ENCODE data around the gene RCAN2.
"Not testable (repeated sequence)": the region's sequence is repeated elsewhere in the genome, so short reads cannot be mapped to it uniquely, and the experiment has no call there.

RCAN2 gene

GRCh38 chr6:46381579-46381978 lies 109.7 kb downstream of the RCAN2 start:
- no peak for DNase-seq

DNA sequence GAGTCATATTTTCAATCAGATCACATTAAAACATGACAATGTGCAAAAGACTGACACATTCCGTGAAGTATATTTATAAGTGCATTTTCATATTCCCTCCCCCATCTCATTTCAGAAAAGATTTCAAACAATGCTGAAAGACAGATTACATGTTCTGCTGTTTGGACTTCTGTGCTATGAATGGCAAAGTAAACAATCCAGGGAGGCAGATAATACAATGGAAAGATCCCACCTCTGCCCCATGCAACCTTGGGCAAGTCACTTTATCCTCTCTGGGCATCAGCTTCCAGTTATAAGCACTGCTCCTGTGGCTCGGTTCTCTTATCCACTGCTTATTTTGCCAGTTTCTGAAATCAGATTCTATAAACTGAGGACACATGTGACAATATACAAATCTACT lies 110.2 kb downstream of the RCAN2 start:
- no peak for DNase-seq

DNA sequence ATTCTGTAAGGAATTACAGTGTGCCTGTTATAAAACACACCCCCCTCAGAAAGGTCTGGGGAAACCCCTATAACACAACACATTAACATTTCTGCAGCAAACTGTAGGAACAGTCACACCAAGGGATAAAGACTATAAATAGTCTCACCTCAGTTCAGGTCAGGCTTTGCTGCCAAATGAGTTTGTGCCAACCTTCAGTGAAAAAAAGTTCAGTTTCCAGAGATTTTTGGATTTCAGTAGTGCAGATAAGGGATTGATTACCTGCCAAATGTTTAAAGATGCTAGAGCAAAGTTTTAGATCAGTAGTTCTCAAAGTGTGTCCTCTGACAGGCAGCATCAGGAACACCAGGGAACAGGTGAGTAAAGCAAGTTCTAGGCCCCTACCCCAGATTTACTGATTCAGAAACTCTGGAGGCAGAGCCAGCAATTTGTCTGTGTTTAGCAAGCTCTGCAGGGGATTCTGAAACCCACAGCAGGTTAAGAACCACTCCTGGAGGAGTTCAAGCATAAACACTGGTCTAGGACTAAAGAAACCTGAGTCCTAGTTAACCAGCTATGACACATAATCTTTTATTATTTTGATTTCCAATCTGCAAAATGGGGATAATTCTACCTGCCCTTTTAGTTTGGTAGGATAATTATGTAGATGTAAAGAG lies 111.0 kb downstream of the RCAN2 start:
- DNase-seq: no peak

GRCh38 chr6:46378882-46379416 lies 112.3 kb downstream of the RCAN2 start:
- DNase-seq: no peak

DNA sequence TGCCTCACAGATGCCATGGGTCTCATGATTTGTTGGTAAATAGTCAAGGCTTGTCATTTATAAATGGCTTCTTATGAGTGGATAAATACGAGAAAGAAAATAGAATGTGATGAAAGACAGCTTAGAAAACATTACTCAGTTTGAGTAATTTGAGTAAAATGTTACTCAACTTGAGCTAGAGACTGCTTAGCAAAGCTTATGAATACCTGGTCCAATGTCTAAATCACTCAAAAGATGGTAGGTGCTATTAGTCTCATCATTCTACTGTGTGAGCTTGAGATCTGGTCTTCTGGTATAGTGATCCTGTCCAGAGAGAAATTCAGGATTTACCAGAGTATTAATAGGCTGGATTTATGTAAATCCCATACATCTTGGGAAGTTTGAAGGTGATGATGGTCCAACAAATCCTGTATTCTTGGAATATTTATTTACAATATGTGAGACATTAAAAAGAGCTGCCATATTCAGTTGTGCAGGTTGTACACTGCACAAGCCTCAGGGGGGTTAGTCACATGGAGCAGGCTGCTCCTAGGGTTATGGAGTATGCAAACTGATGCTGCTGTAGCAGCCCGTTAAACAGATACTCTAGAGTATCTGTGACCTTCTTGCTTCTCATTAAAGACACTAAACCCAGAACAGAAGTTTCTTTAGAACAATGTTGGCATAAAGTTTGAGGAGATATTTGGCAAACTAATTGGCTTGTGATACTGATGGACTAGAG lies 112.9 kb downstream of the RCAN2 start:
- DNase-seq: no peak

GRCh38 chr6:46377209-46377608 lies 114.0 kb downstream of the RCAN2 start:
- DNase-seq: no peak

DNA sequence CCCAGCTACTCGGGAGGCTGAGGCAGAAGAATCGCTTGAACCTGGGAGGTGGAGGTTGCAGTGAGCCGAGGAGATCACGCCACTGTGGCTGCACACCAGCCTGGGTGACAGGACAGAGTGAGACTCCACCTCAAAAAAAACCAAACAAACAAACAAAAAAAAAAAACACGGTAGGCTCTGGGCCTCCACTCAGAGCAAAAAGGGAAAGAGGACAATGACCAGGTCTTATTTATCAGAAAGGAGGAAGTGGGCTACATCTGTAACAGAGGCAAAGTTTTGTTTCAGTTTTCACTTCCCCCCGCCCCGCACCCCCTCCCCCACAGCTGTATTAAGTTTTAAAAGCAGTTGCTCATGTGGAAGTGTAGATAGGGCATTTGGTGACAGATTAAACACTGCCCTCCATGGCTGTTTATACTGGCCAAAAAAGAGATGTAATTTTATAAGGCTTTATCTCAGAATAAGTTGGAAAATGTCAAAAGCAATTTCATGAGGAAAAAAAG lies 114.6 kb downstream of the RCAN2 start:
- DNase-seq: no peak

GRCh38 chr6:46370622-46371021 lies 120.6 kb downstream of the RCAN2 start:
- no peak for DNase-seq

DNA sequence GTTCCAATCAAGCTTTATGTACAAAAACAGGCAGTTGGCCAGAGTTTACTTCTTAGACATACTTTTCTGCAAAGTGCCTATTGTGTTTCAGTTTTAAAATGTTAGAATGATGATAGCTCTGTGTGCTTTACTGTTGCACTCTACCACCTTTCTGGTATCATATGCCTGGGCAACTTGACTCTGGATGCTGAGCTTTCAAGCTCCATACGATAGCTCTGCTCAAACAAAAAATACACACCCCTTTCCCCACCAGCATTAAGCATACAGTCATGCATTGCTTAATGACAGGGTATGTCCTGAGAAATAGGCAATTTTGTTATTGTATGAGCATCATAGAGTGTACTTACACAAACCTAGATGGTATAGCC lies 123.1 kb downstream of the RCAN2 start:
- no peak for DNase-seq

DNA sequence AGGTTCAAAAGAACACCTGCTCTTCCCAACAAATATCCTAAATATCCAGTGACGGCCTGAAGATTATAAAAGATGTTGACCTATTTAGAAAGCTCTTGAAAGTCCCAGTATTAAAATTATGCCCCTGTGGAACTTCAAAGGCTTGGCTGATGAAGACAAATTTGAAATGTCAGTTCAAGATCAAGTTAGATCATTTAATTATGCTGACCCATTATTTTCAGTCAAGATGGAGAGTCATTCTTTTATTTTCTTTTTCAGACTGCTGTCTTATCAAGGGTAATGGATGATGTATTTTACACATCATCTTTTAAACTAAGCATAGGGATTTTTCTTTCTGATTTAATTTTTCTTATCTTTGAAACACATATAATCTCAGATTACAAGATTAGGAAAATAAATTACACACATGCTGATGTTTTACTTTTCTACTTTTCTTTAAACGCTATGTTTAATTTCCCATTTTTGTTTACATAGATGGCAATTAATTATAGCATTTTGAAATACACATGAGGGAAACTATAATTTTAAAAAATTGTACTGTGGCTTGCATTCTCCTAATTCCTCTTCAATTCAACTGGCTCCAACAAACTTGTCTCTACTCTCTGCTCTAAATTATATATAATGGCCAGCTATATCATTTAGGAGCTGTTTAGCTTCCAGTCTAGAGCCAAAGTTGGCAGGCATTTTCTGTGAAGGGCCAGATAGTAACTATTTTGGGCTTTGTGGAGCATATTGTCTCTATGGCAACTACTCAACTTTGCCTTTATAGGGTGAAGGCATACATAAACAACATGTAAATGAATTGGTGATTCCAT lies 123.7 kb downstream of the RCAN2 start:
- DNase-seq: no peak

- DNase-seq: no peak
These were observed 124.9 kb downstream of the RCAN2 start for GRCh38 chr6:46366190-46366900.

DNA sequence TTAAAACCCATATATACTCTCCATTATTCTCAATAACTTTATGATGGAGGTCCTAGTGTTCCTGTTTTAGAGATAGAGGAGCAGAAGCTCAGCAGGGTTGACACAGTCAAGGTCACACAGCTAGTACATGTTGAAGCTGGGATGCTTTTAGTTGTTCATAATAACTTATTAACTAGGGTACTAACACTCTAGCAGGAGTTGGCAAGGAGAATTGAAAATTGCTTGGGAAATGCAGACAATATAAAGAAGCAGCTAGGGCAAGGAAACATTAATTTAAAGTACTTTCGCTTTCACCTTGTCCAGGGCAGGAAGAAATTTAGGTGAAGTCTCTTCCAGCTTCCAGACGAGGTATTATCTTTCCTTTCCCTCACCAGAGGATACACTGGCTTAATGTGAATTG lies 133.7 kb downstream of the RCAN2 start:
- no peak for DNase-seq

GRCh38 chr6:46356543-46356942 lies 134.7 kb downstream of the RCAN2 start:
- no peak for DNase-seq

GRCh38 chr6:46353528-46353927 lies 137.7 kb downstream of the RCAN2 start:
- DNase-seq: no peak

DNA sequence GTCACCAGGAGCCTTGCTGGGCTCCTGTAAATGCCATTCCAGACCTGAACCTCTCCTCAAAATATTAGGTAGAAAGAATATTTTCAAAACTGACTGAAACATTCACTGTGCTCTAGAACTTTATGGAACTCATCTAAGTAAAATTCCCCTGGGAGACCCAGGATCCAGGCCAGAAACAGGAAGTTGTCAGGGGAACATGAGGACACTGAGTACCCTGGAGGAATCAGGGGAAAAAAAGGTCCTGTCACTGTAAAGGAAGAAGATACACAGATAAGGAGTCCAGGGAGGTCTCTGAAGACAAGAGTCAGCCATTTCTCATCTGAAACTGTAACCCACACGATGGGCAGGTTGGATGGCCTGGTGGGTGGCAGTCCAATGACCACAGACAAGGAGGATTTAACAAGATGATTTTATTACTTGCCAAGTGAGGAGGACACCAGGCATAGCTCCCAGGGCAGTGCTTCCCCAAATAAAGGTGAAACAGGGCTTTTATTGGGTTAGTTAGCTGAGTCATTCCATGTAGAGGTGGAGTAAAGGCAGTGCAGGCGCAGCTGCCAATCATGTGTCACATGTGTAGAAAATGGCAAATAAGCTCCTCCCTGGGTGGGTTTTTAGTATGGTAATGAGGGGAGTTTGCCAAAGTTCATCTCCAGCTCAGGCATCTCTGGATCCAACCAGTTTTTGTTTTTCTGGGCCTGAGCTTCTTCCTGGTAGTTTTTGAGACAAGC lies 138.5 kb downstream of the RCAN2 start:
- DNase-seq: no peak

DNA sequence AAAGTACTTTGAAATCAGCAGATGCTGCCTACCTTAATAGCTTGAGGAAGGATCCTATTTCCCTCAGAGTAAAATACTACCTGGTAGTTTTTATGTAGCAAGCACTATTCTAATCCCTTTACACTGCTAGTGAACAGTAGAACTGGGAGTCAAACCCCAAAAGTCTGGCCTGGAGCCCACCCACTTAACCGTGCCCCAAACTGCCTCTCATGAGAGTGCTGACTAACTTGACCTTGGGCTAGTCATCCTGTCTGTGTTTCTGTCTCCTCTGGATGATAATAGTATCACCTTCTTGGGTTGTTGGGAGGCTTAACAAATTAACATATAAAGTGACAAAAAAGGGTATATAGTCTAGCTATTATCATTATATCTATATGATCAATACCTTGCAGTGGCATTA lies 140.5 kb downstream of the RCAN2 start:
- DNase-seq: no peak

DNA sequence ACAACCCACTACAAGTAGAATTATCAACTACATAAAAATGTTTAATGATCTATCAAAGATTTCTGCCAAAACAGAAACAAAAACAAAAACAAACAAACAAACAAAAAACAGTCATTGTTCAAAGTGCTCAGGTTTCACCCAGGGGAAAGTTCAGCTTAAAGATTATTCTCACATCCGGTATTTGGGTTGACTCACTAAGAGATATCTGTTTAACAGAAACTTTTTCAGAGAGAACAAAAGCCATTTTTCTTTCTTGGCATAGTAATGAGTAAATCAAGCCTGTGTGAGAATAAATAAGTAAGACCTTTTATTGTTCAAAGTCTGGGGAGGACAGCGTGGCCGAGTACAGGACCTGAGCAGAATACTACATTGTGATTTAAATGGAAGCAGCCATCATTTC lies 143.6 kb downstream of the RCAN2 start:
- DNase-seq: no peak

GRCh38 chr6:46340246-46340645 lies 151.0 kb downstream of the RCAN2 start:
- DNase-seq: no peak

DNA sequence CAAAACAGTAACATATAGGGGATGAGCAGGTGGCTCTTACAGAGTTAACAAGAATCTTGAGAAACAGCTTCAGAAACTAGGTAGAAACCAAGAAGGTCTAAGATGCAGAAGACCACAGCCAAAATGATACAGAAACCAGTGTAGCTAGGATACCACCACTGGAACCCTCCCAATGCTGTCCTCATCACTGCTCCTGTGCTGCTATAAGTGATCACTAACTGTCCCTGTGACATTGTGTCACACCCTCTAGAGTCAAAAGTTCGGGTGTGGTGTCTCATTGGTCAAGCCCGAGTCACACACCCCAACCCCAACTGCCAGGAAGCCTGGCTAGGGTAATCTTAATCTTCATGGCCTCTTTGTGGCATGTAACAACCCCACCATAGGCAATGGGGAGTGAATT lies 153.1 kb downstream of the RCAN2 start:
- no peak for DNase-seq

- no peak for DNase-seq
These were observed 156.8 kb downstream of the RCAN2 start for GRCh38 chr6:46334442-46334841.

- DNase-seq: no peak
These were observed 157.8 kb downstream of the RCAN2 start for GRCh38 chr6:46333481-46333880.

GRCh38 chr6:46332448-46332847 lies 158.8 kb downstream of the RCAN2 start:
- not testable (repeated sequence) for DNase-seq

All from fibroblast of skin of abdomen (primary cell).